Measurements from ENCODE around the gene NUP153.

GRCh38 chr6:17593246-17593645 lies 113.5 kb downstream of the NUP153 start:
- no peak for TF ChIP-seq POLR2AphosphoS5 (IDR thresholded peaks at IDR 0.05; ENCODE audit: low read depth, low read length)
- TF ChIP-seq, protein P1, sequence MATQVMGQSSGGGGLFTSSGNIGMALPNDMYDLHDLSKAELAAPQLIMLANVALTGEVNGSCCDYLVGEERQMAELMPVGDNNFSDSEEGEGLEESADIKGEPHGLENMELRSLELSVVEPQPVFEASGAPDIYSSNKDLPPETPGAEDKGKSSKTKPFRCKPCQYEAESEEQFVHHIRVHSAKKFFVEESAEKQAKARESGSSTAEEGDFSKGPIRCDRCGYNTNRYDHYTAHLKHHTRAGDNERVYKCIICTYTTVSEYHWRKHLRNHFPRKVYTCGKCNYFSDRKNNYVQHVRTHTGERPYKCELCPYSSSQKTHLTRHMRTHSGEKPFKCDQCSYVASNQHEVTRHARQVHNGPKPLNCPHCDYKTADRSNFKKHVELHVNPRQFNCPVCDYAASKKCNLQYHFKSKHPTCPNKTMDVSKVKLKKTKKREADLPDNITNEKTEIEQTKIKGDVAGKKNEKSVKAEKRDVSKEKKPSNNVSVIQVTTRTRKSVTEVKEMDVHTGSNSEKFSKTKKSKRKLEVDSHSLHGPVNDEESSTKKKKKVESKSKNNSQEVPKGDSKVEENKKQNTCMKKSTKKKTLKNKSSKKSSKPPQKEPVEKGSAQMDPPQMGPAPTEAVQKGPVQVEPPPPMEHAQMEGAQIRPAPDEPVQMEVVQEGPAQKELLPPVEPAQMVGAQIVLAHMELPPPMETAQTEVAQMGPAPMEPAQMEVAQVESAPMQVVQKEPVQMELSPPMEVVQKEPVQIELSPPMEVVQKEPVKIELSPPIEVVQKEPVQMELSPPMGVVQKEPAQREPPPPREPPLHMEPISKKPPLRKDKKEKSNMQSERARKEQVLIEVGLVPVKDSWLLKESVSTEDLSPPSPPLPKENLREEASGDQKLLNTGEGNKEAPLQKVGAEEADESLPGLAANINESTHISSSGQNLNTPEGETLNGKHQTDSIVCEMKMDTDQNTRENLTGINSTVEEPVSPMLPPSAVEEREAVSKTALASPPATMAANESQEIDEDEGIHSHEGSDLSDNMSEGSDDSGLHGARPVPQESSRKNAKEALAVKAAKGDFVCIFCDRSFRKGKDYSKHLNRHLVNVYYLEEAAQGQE (IDR thresholded peaks at IDR 0.05; ENCODE audit: insufficient read depth in 1 of 2, low read depth in 2 of 2, low read length in 2 of 2) = no peak

Measured in PFSK-1 (cell line).